HepG2 (cell line): Measurements from ENCODE around the gene CCDC70. TPM values are rescaled to one million over a fixed set of nuclear protein-coding genes. Genes with fewer than 3 reads are reported as not detected.

Source experiments
- ATAC-seq: fragments of 200-7000 bp; cut with Tn5 transposase; 3 replicates; pipeline ENCODE4 v1.9.1; 2020; ENCODE audit warnings: mild to moderate bottlenecking, moderate library complexity
- BruUV-seq: library from RNA; stranded (reverse); fragments of 400-500 nt; replicated peaks from 2 replicates; lab custom pipeline; 2021; lab: Mats Ljungman, UMichigan
- CTCF ChIA-PET: fragments of 300-600 bp; formaldehyde crosslinking; extraction: SDS; loops from one replicate; lab custom pipeline; 2021; ENCODE audit warnings: low total read pairs, inconsistent platforms, low intra/inter-chr PET ratio; lab: Yijun Ruan, JAX
- POLR2A ChIA-PET: fragments of 350-600 bp; sonication (Branson Sonifier 250); formaldehyde crosslinking; loops from one replicate; lab custom pipeline; 2020; ENCODE audit warnings: antibody characterized with exemption, inconsistent platforms; lab: Yijun Ruan, JAX
- DNase-seq: peaks from one replicate; pipeline ENCODE4 v3.0.0-alpha.2; 2015; ENCODE audit warnings: low spot score
- FAIRE-seq: peaks from 3 replicates; lab custom pipeline; 2011; peaks lifted over from hg19 to GRCh38; lab: Jason Lieb, UNC
- H2AFZ ChIP-seq: one replicate; pipeline ENCODE4 v1.6.1; 2011; ENCODE audit warnings: low read length, inconsistent platforms
- H3K27ac ChIP-seq: fragments of 300-600 bp; 3 replicates; pipeline ENCODE4 v1.8.0; 2011; ENCODE audit warnings: mixed run types, mild to moderate bottlenecking, mixed read lengths, low read length, inconsistent platforms; ENCODE audit not compliant: insufficient read depth; ENCODE audit errors: extremely low read length
- H3K27me3 ChIP-seq, 2 experiments: fragments of 200-600 bp in 1 of 2; 2 replicates in 1 of 2; 3 replicates in 1 of 2; pipeline versions ENCODE4 v1.6.0 to v1.8.0; 2011; ENCODE audit warnings: low read length in 2 of 2, mild to moderate bottlenecking in 2 of 2, moderate library complexity in 2 of 2, inconsistent platforms in 1 of 2; ENCODE audit not compliant: insufficient read depth in 2 of 2, control insufficient read depth in 1 of 2
- H3K36me3 ChIP-seq, 2 experiments: fragments of 200-600 bp in 1 of 2; replicated peaks in 1 of 2; 2 replicates in 1 of 2; 3 replicates in 1 of 2; pipeline versions ENCODE4 v1.5.1 to v1.8.0; 2011; ENCODE audit warnings: low read length in 2 of 2, inconsistent platforms in 1 of 2; ENCODE audit not compliant: insufficient read depth in 2 of 2, control insufficient read depth in 1 of 2
- H3K4me1 ChIP-seq: 2 replicates; pipeline ENCODE4 v1.5.1; 2012; ENCODE audit warnings: low read length, inconsistent platforms; ENCODE audit not compliant: insufficient read depth
- H3K4me2 ChIP-seq: 2 replicates; pipeline ENCODE4 v1.6.0; 2011; ENCODE audit warnings: low read depth, low read length, inconsistent platforms
- H3K4me3 ChIP-seq, 3 experiments: fragments of 200-600 bp in 1 of 3; sonication (generic), shearing (Covaris generic) in 1 of 3; replicated peaks in 1 of 3; 2 replicates each; pipeline ENCODE4 v1.5.1; 2011 to 2016; ENCODE audit warnings: low read length in 3 of 3, inconsistent platforms in 2 of 3, low read depth in 2 of 3, mild to moderate bottlenecking in 2 of 3, control low read depth in 1 of 3, mixed read lengths in 1 of 3; ENCODE audit not compliant: insufficient read depth in 1 of 3
- H3K79me2 ChIP-seq: one replicate; pipeline ENCODE4 v1.6.1; 2011; ENCODE audit warnings: low read length, inconsistent platforms; ENCODE audit not compliant: insufficient read depth
- H3K9ac ChIP-seq: 2 replicates; pipeline ENCODE4 v1.6.0; 2011; ENCODE audit warnings: mild to moderate bottlenecking, low read depth, low read length, inconsistent platforms; ENCODE audit not compliant: insufficient read depth
- H3K9me3 ChIP-seq: 2 replicates; pipeline ENCODE4 v1.5.1; 2012; ENCODE audit warnings: mild to moderate bottlenecking, low read length
- H4K20me1 ChIP-seq: 2 replicates; pipeline ENCODE4 v1.6.0; 2011; ENCODE audit warnings: inconsistent platforms, mild to moderate bottlenecking, low read length, moderate library complexity; ENCODE audit not compliant: insufficient read depth
- AGO1 ChIP-seq: fragments of 200-400 bp; formaldehyde crosslinking; IDR thresholded peaks from 2 replicates; pipeline ENCODE4 v1.6.1; 2017; ENCODE audit warnings: mild to moderate bottlenecking, low read depth, low read length, moderate library complexity; ENCODE audit not compliant: poor library complexity, severe bottlenecking
- CSRNP2 ChIP-seq: sonication (generic); formaldehyde crosslinking; conservative IDR thresholded peaks from 2 replicates; pipeline ENCODE4 v1.8.0; 2022; ENCODE audit warnings: low read depth, missing genetic modification reagents
- FOXA3 ChIP-seq: IDR thresholded peaks from 2 replicates; pipeline ENCODE4 v1.6.1; 2016; ENCODE audit warnings: missing genetic modification reagents, missing compliant biosample characterization
- HNF4G ChIP-seq, 2 experiments: sonication (generic) in 1 of 2; formaldehyde crosslinking in 1 of 2; IDR thresholded peaks; 2 replicates each; pipeline versions ENCODE4 v1.4.0 to v1.6.1; 2011 to 2020; ENCODE audit warnings: borderline replicate concordance in 2 of 2, low read depth in 2 of 2, mild to moderate bottlenecking in 2 of 2, low read length in 1 of 2, missing genetic modification reagents in 1 of 2, moderate library complexity in 1 of 2
- SMYD3 ChIP-seq: sonication (generic); formaldehyde crosslinking; IDR thresholded peaks from 2 replicates; pipeline ENCODE4 v1.8.1; 2023; ENCODE audit warnings: mild to moderate bottlenecking, missing genetic modification reagents
- SP4 ChIP-seq: sonication (generic); formaldehyde crosslinking; IDR thresholded peaks from 2 replicates; pipeline ENCODE4 v1.8.1; 2023; ENCODE audit warnings: mild to moderate bottlenecking, missing genetic modification reagents
- ZNF136 ChIP-seq: sonication (generic); formaldehyde crosslinking; IDR thresholded peaks from 2 replicates; pipeline ENCODE4 v1.8.1; 2022; ENCODE audit warnings: low read depth, mild to moderate bottlenecking, moderate library complexity, missing genetic modification reagents
- ZNF549 ChIP-seq: sonication (generic); formaldehyde crosslinking; IDR thresholded peaks from 2 replicates; pipeline ENCODE4 v1.5.0; 2020; ENCODE audit warnings: missing genetic modification reagents
- ZNF574 ChIP-seq: sonication (generic); formaldehyde crosslinking; IDR thresholded peaks from 2 replicates; pipeline ENCODE4 v1.4.0; 2020; ENCODE audit warnings: missing genetic modification reagents
- ZNF614 ChIP-seq: IDR thresholded peaks from 2 replicates; pipeline ENCODE4 v1.6.1; 2018; ENCODE audit warnings: missing biosample characterization, missing genetic modification reagents, inconsistent platforms, borderline replicate concordance
- ZNF713 ChIP-seq: sonication (generic); formaldehyde crosslinking; IDR thresholded peaks from 2 replicates; pipeline ENCODE4 v1.4.0; 2020; ENCODE audit warnings: mild to moderate bottlenecking, missing genetic modification reagents
- ZNF790 ChIP-seq: sonication (generic); formaldehyde crosslinking; IDR thresholded peaks from 2 replicates; pipeline ENCODE4 v1.8.0; 2022; ENCODE audit warnings: missing genetic modification reagents, mild to moderate bottlenecking, borderline replicate concordance
- WGBS: methylation state at CpG from one replicate; pipeline ENCODE4 v1.1.6; 2017; ENCODE audit warnings: low lambda C conversion rate; 5-methylcytosine and 5-hydroxymethylcytosine counted together
- in situ Hi-C: cut with HindIII; loops from 2 replicates; pipeline ENCODE4 v1.10.0; 2017; ENCODE audit warnings: low pct_unique_long_range_greater_than_20kb; ENCODE audit not compliant: extremely low pct_ligation_motif_present
- intact Hi-C: fragments of 100-400 bp; cut with micrococcal nuclease; formaldehyde crosslinking; loops from one replicate; pipeline ENCODE4 v1.10.0; 2022; ENCODE audit not compliant: unreplicated experiment
- polyA plus RNA-seq, 8 experiments: library from polyadenylated mRNA; depleted of rRNA in 3 of 8; stranded (reverse) in 7 of 8; unstranded in 1 of 8; fragments of >200 nt; fragmentation: Illumina TruSeq in 4 of 8; extraction: Trizol in 4 of 8; gene quantifications; 2 replicates each; pipeline versions ENCODE4 v1.2.1 to v1.2.3, GENCODE V29; 2011 to 2016; ENCODE audit warnings: low read depth in 4 of 8, missing spikeins in 1 of 8, mixed read lengths in 1 of 8; ENCODE audit not compliant: insufficient read depth in 1 of 8
- total RNA-seq, 5 experiments: library from RNA; depleted of rRNA; stranded (reverse); fragments of >200 nt; fragmentation: Illumina TruSeq; extraction: Trizol; gene quantifications; 2 replicates each; pipeline ENCODE4 v1.2.3, GENCODE V29; 2016; ENCODE audit warnings: low read depth in 1 of 5

The CCDC70 gene
- total and polyA plus RNA-seq, 2 of the 13 experiments (the other 11 are each of a cell fraction or from before 2014, with no cell fraction given): 0.13 TPM; not detected in 1

- CTCF ChIA-PET: no interaction called here
- WGBS: 78% methylated on average over 5 of the region's 5 CpGs
Observed at GRCh38 chr13:51883226-51883600, 21.4 kb downstream of the CCDC70 start.

More at GRCh38 chr13:51883226-51883600, 21.4 kb downstream of the CCDC70 start:
- no peak for DNase-seq
- H4K20me1 ChIP-seq: no peaks in the 10 kb centered on the region
- no peaks in the 10 kb centered on the region for H3K27me3 ChIP-seq
- no peak for FAIRE-seq
- no peaks in the 10 kb centered on the region for H3K9me3 ChIP-seq
- intact Hi-C loops: no loop called here
- H3K27ac ChIP-seq: no peak overlapping the region
- no peak overlapping the region for H3K4me3 ChIP-seq
- H3K9ac ChIP-seq: no peak overlapping the region
- POLR2A ChIA-PET: no interaction called here
- TF ChIP-seq SMYD3 (CRISPR knock-in tag): no peak
- TF ChIP-seq ZNF790 (CRISPR knock-in tag): no peak
- TF ChIP-seq HNF4G (IDR thresholded peaks at IDR 0.05; ENCODE audit: borderline replicate concordance, low read depth, low read length): no peak
- no peak for TF ChIP-seq HNF4G (CRISPR knock-in tag; IDR thresholded peaks at IDR 0.05; ENCODE audit: borderline replicate concordance, low read depth)
- no peak for TF ChIP-seq ZNF614
- TF ChIP-seq ZNF574 (CRISPR knock-in tag): no peak
- no peak for TF ChIP-seq ZNF713 (CRISPR knock-in tag)
- TF ChIP-seq CSRNP2 (CRISPR knock-in tag): no peak
- no peak for TF ChIP-seq ZNF136 (CRISPR knock-in tag)
- TF ChIP-seq AGO1: no peak
- TF ChIP-seq ZNF549: no peak
- TF ChIP-seq SP4 (CRISPR knock-in tag): no peak
- TF ChIP-seq FOXA3: no peak
- TF ChIP-seq, all 625 proteins: peak for 0
- H3K79me2 ChIP-seq: no peaks in the 10 kb centered on the region
- peaks cover 6% of the 10 kb centered on the region; the same call in 1 of the 2 replicates for H3K4me1 ChIP-seq
- in situ Hi-C loops: no loop called here
- no peak for ATAC-seq
- no peak overlapping the region for H2AFZ ChIP-seq
- no TSS peak for BruUV-seq
- H3K4me2 ChIP-seq: no peak overlapping the region
- 0 out of 5 replicates have a peak, but pooled peaks cover 0 to 3% of the 10 kb centered on the region in 2 experiments for H3K36me3 ChIP-seq
